ENCODE data around the gene DNM3.

DNA sequence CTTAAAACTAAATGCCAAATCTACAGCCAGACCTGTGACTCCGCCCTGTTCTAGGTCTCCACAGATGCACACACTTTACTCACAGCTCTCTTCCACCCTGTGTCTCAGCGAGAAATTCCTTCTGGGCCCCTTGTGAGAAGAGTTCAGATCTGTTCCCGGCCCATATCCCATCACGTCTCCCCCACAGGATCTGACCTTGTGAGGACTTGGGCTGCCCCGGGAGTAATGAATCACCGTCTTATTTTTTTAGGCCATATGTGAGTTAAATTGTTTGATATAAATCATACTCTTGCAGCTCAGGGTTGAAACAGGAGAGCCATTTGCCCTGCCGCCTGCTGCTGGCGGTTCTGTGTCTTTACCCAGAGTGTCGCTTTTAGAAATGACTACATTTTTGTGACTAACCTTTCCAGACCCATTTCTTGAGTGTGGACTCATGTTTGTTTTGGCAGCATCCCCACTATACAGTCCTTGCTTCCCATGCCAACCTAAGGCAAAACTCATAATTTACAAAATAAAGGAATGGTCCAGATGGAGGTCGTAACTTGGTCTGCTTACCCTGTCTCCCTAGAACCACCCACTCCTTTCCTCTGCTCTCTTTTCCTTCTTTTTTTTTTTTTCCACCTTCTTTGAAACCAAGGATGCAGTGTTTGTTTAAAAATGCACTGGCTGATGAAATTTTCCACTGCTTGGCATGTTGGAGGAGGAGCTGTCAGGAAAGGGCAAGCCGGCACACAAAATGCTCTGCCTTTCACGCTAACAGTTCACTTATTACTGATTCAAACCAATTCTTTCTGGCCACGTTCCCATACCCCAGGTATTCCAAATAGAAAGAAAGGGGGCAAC lies 481.1 kb downstream of the DNM3 start:
- TF ChIP-seq PRDM15 (CRISPR knock-in tag; IDR thresholded peaks at IDR 0.05) = no peak
- TF ChIP-seq SREBF2 (IDR thresholded peaks at IDR 0.05; ENCODE audit: low read length) = no peak
- no peak for TF ChIP-seq POLR2A (IDR thresholded peaks at IDR 0.05; ENCODE audit: low read depth, low read length)
- no peak for TF ChIP-seq ZNF274 (IDR thresholded peaks at IDR 0.05; ENCODE audit: insufficient read depth, insufficient read length)
- TF ChIP-seq, protein P1, sequence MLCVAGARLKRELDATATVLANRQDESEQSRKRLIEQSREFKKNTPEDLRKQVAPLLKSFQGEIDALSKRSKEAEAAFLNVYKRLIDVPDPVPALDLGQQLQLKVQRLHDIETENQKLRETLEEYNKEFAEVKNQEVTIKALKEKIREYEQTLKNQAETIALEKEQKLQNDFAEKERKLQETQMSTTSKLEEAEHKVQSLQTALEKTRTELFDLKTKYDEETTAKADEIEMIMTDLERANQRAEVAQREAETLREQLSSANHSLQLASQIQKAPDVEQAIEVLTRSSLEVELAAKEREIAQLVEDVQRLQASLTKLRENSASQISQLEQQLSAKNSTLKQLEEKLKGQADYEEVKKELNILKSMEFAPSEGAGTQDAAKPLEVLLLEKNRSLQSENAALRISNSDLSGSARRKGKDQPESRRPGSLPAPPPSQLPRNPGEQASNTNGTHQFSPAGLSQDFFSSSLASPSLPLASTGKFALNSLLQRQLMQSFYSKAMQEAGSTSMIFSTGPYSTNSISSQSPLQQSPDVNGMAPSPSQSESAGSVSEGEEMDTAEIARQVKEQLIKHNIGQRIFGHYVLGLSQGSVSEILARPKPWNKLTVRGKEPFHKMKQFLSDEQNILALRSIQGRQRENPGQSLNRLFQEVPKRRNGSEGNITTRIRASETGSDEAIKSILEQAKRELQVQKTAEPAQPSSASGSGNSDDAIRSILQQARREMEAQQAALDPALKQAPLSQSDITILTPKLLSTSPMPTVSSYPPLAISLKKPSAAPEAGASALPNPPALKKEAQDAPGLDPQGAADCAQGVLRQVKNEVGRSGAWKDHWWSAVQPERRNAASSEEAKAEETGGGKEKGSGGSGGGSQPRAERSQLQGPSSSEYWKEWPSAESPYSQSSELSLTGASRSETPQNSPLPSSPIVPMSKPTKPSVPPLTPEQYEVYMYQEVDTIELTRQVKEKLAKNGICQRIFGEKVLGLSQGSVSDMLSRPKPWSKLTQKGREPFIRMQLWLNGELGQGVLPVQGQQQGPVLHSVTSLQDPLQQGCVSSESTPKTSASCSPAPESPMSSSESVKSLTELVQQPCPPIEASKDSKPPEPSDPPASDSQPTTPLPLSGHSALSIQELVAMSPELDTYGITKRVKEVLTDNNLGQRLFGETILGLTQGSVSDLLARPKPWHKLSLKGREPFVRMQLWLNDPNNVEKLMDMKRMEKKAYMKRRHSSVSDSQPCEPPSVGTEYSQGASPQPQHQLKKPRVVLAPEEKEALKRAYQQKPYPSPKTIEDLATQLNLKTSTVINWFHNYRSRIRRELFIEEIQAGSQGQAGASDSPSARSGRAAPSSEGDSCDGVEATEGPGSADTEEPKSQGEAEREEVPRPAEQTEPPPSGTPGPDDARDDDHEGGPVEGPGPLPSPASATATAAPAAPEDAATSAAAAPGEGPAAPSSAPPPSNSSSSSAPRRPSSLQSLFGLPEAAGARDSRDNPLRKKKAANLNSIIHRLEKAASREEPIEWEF (IDR thresholded peaks at IDR 0.05; ENCODE audit: insufficient replicate concordance, low read depth, low read length) = no peak
- TF ChIP-seq RFX5 (IDR thresholded peaks at IDR 0.05; ENCODE audit: low read depth, low read length) = no peak
- TF ChIP-seq ZBTB33 (IDR thresholded peaks at IDR 0.05) = no peak
- no peak for TF ChIP-seq ZNF207 (IDR thresholded peaks at IDR 0.05; ENCODE audit: borderline replicate concordance)
- TF ChIP-seq SP1 (IDR thresholded peaks at IDR 0.05; ENCODE audit: low read depth, low read length) = no peak
- no peak for TF ChIP-seq EP300 (IDR thresholded peaks at IDR 0.05; ENCODE audit: borderline replicate concordance in 1 of 2, control insufficient read depth in 1 of 2, low read depth in 2 of 2, low read length in 2 of 2)
- TF ChIP-seq, protein P2, sequence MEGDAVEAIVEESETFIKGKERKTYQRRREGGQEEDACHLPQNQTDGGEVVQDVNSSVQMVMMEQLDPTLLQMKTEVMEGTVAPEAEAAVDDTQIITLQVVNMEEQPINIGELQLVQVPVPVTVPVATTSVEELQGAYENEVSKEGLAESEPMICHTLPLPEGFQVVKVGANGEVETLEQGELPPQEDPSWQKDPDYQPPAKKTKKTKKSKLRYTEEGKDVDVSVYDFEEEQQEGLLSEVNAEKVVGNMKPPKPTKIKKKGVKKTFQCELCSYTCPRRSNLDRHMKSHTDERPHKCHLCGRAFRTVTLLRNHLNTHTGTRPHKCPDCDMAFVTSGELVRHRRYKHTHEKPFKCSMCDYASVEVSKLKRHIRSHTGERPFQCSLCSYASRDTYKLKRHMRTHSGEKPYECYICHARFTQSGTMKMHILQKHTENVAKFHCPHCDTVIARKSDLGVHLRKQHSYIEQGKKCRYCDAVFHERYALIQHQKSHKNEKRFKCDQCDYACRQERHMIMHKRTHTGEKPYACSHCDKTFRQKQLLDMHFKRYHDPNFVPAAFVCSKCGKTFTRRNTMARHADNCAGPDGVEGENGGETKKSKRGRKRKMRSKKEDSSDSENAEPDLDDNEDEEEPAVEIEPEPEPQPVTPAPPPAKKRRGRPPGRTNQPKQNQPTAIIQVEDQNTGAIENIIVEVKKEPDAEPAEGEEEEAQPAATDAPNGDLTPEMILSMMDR (IDR thresholded peaks at IDR 0.05 in 2 of 3, conservative IDR thresholded peaks at IDR 0.05 in 1 of 3; ENCODE audit: control insufficient read depth in 2 of 3, extremely low read depth in 1 of 3, insufficient read depth in 1 of 3, low read depth in 3 of 3, low read length in 3 of 3) = no peak
- no peak for TF ChIP-seq JUND (IDR thresholded peaks at IDR 0.05; ENCODE audit: low read depth, low read length)

Measured in GM12878 (cell line).